GM10248 (cell line): ENCODE data around the gene ARHGEF40.
A peak's percentile ranks its signal among the peaks of the same experiment; 100 is the strongest.

Experiments used
- CTCF ChIA-PET: fragments of 300-600 bp; sonication (Branson Sonifier 250); formaldehyde crosslinking; extraction: SDS; loops from one replicate; lab custom pipeline; 2021; ENCODE audit warnings: antibody characterized with exemption; lab: Yijun Ruan, JAX
- POLR2A ChIA-PET: fragments of 350-650 bp; sonication (Branson Sonifier 250); formaldehyde crosslinking; extraction: SDS; loops from one replicate; lab custom pipeline; 2020; ENCODE audit warnings: antibody characterized with exemption; lab: Yijun Ruan, JAX
- DNase-seq: peaks from one replicate; pipeline ENCODE4 v3.0.0; 2012; ENCODE audit errors: extremely low spot score
- CTCF ChIP-seq: IDR thresholded peaks from 2 replicates; pipeline ENCODE4 v1.5.1; 2012; ENCODE audit warnings: mild to moderate bottlenecking, low read depth; ENCODE audit errors: extremely low read depth, missing control alignments, control extremely low read depth

Gene ARHGEF40

GRCh38 chr14:21105095-21105494, 35.0 kb downstream of the ARHGEF40 start:
- CTCF ChIA-PET = interaction anchor here (0.8 to 13.3 kb wide), 28 partner anchors 8 to 410 kb away, joined by 3 to 228 read pairs (median 6); partner anchors contain the start of genes ARHGEF40 and SLC39A2
- peak; percentile 2 for DNase-seq
- POLR2A ChIA-PET = interaction anchor here (0.6 to 1.1 kb wide), 2 partner anchors 22 to 90 kb away, joined by 3 read pairs; no protein-coding TSS in a partner anchor
- TF ChIP-seq CTCF = no peak

GRCh38 chr14:21106176-21106497, 36.0 kb downstream of the ARHGEF40 start:
- no peak for DNase-seq
- POLR2A ChIA-PET = no interaction called here
- TF ChIP-seq CTCF = no peak
- CTCF ChIA-PET = interaction anchor here (1.3 to 13.3 kb wide), 8 partner anchors 12 to 98 kb away, joined by 3 to 228 read pairs (median 48); partner anchors contain the start of gene ARHGEF40

GRCh38 chr14:21106498-21107282, 36.6 kb downstream of the ARHGEF40 start:
- DNase-seq = peak; percentile 76
- ChIA-PET CTCF (interaction anchor here (1.3 to 13.3 kb wide), 7 partner anchors 12 to 91 kb away, joined by 3 to 228 read pairs (median 28); partner anchors contain the start of gene ARHGEF40), POLR2A (no interaction called here)
- peak; percentile 95 for TF ChIP-seq CTCF

GRCh38 chr14:21107283-21107800, 37.2 kb downstream of the ARHGEF40 start:
- no peak for TF ChIP-seq CTCF
- no peak for DNase-seq
- CTCF ChIA-PET = interaction anchor here (1.3 to 13.3 kb wide), 6 partner anchors 13 to 92 kb away, joined by 3 to 228 read pairs (median 21); partner anchors contain the start of gene ARHGEF40
- POLR2A ChIA-PET = no interaction called here

GRCh38 chr14:21108791-21109190, 38.7 kb downstream of the ARHGEF40 start:
- CTCF ChIA-PET = interaction anchor here (0.7 to 13.3 kb wide), 11 partner anchors 8 to 93 kb away, joined by 3 to 228 read pairs (median 4); partner anchors contain the start of genes ARHGEF40 and TMEM253
- DNase-seq = no peak
- TF ChIP-seq CTCF = no peak
- POLR2A ChIA-PET = no interaction called here

GRCh38 chr14:21109377-21110138, 39.5 kb downstream of the ARHGEF40 start:
- ChIA-PET POLR2A (no interaction called here), CTCF (interaction anchor here (0.8 to 13.3 kb wide), 11 partner anchors 9 to 94 kb away, joined by 3 to 228 read pairs (median 4); partner anchors contain the start of genes ARHGEF40 and TMEM253)
- no peak for TF ChIP-seq CTCF
- peak; percentile 18 for DNase-seq
